HG03442 (cell line): ENCODE results near the gene QRFPR.
"Not testable (repeated sequence)": the region's sequence is repeated elsewhere in the genome, so short reads cannot be mapped to it uniquely, and the experiment has no call there.

ENCODE experiments used
- ATAC-seq: cut with Tn5 transposase; IDR thresholded peaks from one replicate; pipeline ENCODE4 v1.9.1; 2021; ENCODE audit warnings: mild to moderate bottlenecking, moderate library complexity; ENCODE audit not compliant: unreplicated experiment

The QRFPR gene

GRCh38 chr4:121340247-121340646, 40.6 kb downstream of the QRFPR start:
- no peak for ATAC-seq

GRCh38 chr4:121339824-121340223, 41.0 kb downstream of the QRFPR start:
- no peak for ATAC-seq

DNA sequence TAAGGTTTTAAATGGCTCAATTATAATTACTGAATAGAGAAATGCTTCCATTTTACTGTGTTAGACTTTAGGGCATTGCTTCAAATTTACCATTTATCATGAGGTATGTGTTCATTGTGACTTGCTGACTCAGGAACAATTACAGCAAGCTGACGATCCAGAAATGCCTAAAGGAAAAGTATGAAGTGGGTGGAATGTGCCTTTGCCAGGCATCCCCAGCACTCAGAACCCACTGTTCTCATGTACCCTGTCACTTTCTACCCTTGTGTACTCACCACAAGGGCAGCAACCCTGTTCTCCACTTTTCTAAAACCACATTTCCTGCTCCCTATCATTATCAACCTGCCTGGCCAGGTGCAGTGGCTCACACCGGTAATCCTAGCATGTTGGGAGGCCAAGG, 41.5 kb downstream of the QRFPR start:
- ATAC-seq, result no peak

DNA sequence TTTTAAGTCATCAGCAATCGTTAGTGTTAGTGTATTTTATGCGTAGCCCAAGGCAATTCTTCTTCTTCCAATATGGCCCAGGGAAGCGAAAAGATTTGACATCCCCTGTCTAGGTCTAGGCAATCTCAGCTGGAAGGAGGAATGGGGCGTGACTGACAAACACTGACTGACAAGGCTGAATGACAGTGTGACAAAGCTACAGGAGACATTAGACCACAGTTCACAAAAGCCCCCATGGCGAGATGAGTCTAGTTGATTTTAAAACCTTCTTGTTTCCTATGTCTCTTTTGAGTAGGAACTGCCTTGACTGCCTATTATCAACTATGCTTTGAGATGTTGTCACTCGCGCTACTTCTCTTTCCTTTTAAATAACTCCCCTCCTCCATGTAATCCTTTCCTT, 42.3 kb downstream of the QRFPR start:
- no peak for ATAC-seq

GRCh38 chr4:121336706-121337105, 44.1 kb downstream of the QRFPR start:
- no peak for ATAC-seq

DNA sequence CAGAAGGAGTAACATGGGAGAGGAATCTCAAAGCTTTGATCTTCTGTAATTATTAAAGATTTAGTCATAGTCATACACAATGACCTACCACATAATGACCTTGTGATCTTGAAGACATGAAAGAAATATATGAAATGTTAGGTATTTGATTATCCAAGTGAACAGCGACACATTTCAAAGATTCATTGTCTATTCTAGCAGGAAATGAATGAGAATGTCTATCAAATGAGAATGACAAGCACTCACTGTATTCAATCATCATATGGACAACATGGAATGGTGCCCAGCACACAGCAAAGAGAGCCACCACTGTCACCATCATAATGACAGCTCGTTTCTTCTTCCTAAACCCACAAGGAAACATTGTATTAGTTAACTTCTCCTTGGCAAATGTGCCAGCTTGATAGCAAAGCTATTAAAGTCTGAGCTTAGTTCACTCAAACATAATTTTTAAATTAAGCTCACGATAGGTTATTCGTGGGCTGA, 50.6 kb downstream of the QRFPR start:
- no peak for ATAC-seq

DNA sequence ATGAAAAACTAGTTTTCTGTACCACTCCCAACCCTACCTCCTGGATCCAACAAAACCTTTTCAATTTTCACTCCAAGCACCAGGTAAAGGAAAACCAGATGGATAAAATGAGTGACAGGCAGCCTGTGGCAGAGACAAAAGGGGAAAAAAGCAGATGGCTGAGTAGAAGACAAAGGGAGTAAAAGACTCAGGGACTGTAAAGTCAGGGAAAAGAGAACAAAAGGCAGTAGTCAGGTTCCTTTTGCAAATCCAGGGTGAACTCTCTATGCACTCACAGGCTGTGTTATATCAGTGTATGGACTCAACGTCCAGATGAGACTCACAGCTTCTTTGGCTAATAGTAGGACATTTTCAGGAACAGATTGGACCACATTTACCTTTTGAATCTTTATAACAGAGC, 54.2 kb downstream of the QRFPR start:
- ATAC-seq, result no peak

GRCh38 chr4:121324331-121324730, 56.5 kb downstream of the QRFPR start:
- ATAC-seq, result no peak

DNA sequence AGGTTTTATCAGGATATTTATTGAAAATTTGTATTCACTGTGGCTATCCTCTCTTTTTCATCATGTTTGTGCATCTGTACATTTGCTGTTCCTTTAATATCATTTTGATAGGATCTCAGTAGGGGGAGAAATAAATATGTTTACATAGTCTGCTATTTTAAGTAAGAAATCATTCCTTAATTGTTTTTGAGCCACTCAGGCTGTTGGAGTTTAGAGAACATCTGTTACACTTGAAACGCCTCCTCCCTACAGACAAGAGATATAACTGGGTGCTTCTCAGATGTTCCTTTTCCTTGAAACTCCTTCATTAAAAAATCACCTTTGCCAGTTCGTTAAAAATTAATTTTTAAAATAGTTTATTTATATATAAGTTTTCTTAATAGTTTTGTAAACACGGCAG, 59.4 kb downstream of the QRFPR start:
- no peak for ATAC-seq

DNA sequence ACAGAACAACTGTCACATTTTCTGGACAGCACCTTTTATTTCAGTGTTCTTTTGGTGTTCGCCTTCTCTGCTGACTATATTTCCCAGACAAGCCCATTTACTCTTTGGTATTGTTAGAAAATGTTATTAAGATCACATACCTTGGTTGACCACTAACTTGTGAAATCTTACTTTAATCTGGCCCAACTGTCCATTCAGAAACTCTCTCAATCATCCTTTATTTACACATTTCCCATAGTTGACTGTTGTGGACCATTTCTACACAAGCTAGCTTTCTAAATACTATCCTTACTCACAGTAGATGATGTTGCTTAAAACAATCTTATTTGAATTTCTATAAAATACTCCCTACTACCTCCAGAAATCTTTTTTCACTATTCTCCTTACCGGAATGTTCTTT, 64.7 kb downstream of the QRFPR start:
- no peak for ATAC-seq

DNA sequence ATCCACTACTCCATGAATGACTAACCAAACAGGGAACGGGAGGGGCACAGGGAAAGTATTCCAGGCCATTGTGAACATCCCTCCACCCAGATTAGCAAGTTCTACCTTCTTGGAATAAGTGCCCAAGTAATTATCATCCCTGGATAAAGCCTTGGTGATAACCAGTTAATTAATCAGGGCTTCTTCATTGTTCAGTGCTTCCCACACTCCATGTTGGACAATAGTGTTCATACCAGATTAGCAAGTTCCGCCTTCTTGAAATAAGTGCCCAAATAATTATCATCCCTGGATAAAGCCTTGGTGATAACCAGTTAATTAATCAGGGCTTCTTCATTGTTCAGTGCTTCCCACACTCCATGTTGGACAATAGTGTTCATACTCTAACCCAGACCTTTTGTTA, 67.4 kb downstream of the QRFPR start:
- ATAC-seq, result not testable (repeated sequence)

- ATAC-seq, result no peak
These were observed 72.0 kb downstream of the QRFPR start for GRCh38 chr4:121308828-121309227.

- no peak for ATAC-seq
These were observed 72.5 kb downstream of the QRFPR start for GRCh38 chr4:121308328-121308663.

DNA sequence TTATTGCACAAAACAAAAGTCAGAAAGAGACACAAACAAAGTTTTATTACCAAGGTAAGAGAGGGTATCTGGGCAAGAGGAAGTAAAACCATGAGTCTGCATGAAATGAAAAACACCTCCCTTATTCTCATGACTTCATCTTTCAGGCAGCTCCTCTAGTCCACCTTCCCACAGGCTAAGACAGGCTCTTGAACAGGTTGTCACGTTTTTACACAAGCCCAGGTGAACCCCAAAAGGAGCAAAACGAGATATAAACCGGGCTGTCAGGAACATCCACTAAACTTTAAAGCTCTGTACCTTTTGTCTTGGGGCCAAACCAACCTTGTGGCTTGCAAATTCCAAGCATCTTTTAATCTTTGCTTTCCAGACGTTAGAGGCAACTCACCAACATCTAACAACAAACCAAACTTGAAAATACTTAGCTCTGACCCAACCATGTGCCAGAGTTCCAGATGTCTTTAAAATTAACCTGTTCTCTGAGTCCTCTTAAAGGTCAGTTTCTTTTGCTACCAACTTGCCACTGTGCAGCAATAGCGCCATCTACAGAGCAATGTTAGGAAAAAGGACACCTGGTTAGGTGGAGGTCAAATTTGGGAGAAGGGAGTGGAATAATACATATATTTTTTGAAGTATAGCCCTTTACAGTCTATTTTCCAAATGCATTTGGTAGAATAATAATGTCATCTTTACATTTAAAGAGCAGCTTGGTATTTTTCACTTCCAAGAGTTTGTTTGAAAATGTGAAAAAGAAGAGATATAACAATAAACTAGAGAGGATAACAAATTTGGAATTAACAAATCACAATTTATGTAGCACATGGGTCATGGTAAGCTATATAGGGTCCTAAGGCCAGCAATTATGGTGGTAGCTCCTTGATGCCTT, 73.1 kb downstream of the QRFPR start:
- peak; percentile 94 for ATAC-seq

DNA sequence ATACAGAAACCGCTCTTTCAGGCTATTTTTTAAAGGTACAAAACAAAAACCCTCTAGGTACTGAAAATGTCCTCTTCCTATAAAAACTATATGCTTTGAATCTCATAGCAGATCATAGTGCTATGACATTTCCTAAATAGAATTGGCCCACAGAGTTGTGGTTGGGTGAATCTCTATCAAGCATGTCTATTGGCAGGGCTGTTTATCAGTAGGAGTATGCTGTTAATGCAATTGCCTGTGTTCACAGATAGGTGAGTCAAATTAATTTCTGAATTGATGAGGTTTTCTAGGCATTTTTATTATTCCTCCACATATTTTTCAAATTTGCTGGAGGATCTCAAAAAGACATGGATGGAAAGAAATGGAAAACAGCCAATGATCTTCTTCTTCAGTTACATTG, 73.9 kb downstream of the QRFPR start:
- no peak for ATAC-seq

- no peak for ATAC-seq
These were observed 75.9 kb downstream of the QRFPR start for GRCh38 chr4:121304893-121305292.

GRCh38 chr4:121299367-121299766, 81.5 kb downstream of the QRFPR start:
- no peak for ATAC-seq

DNA sequence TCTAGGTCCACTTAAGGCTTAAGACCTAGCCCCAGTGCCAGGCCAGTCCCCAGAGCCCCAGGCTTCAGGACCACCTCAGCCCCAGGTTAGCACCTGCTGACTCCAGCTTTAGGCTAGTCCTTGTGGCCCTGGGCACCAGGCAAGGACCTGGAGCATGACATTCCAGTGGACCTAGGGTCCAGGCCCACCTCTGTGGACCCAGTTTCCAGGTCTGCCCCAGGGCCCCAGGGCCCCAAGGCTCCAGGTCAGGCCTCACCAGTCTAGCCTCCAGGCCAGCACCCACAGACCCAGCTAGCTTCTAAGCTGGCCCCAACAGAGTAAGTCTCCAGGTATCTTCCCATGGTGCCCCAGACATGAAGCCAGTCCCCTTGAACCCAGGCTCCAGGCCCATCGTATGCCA, 97.5 kb downstream of the QRFPR start:
- no peak for ATAC-seq

DNA sequence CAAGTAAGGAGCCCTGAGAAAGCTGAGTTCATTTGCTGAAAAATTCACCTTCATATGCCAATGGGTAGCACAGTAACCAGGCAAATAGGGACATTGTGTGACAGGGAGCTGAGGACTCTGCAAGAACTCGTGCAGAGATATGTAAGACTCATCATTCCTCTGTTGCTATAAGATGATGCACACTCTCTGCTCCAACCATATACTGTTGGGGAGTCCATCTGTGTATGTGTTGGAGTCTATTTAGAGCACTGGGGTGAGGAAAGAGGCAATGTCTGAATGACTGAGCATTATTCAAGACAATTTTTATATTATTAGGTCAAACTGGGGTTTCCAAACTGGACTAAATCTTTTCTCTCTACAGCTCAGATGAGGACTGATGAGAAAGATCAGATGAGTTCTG, 100.4 kb downstream of the QRFPR start:
- ATAC-seq, result no peak

- peak; percentile 92 for ATAC-seq
These were observed 101.9 kb downstream of the QRFPR start for GRCh38 chr4:121278811-121279368.
